AG09309 (cell line): ENCODE results near the gene STARD9.

Experiments used
- DNase-seq: peaks from one replicate; pipeline ENCODE4 v3.0.0-alpha.2; 2010; ENCODE audit warnings: low read depth
- H3K4me3 ChIP-seq: 2 replicates; pipeline ENCODE4 v1.5.1; 2011; ENCODE audit warnings: mild to moderate bottlenecking, low read depth, low read length, moderate library complexity; ENCODE audit not compliant: control insufficient read depth
- CTCF ChIP-seq: IDR thresholded peaks from 2 replicates; pipeline ENCODE4 v1.5.1; 2011; ENCODE audit warnings: mild to moderate bottlenecking, low read depth, low read length, inconsistent platforms; ENCODE audit not compliant: insufficient read depth, control insufficient read depth; ENCODE audit errors: missing control alignments

Gene STARD9

GRCh38 chr15:42692997-42693396 lies 117.6 kb downstream of the STARD9 start:
- DNase-seq, result no peak
- no peak for TF ChIP-seq CTCF

GRCh38 chr15:42693496-42693895 lies 118.1 kb downstream of the STARD9 start:
- no peak for TF ChIP-seq CTCF
- no peak for DNase-seq
- no peak overlapping the region for H3K4me3 ChIP-seq

More at GRCh38 chr15:42692997-42693396, 117.6 kb downstream of the STARD9 start:
- no peak overlapping the region for H3K4me3 ChIP-seq

GRCh38 chr15:42693942-42694341 lies 118.5 kb downstream of the STARD9 start:
- no peak overlapping the region for H3K4me3 ChIP-seq
- no peak for DNase-seq
- no peak for TF ChIP-seq CTCF

GRCh38 chr15:42694398-42694797 lies 119.0 kb downstream of the STARD9 start:
- H3K4me3 ChIP-seq, result no peak overlapping the region
- no peak for DNase-seq
- no peak for TF ChIP-seq CTCF

GRCh38 chr15:42695527-42696071 lies 120.2 kb downstream of the STARD9 start:
- no peak for TF ChIP-seq CTCF

GRCh38 chr15:42696626-42697025 lies 121.2 kb downstream of the STARD9 start:
- no peak for DNase-seq
- TF ChIP-seq CTCF, result no peak
- no peak overlapping the region for H3K4me3 ChIP-seq

More at GRCh38 chr15:42695527-42696071, 120.2 kb downstream of the STARD9 start:
- no peak for DNase-seq
- no peak overlapping the region for H3K4me3 ChIP-seq
